ENCODE data around the gene TBXAS1.

TBXAS1 gene

DNA sequence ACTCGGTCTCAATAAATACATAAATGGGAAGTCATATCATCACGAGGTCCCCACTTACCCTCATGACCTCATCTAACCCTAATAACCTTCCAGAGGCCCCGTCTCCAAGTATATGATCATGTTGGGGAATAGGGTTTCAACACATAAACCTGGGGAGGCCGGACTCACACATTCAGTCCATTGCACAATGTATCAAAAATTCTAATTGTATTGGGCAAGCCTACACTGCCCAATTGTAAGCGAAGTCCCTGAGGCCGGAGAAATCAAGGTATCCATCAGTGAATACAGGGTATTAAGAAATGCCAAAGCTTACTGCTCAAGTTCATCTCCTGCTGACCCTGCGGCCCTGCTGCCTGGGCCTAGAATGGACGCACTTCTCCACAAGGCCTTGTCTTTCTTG lies 164.1 kb downstream of the TBXAS1 start:
- TF ChIP-seq ZNF768 (tag by site-specific recombination; IDR thresholded peaks at IDR 0.05) (no peak), PATZ1 (tag by site-specific recombination; IDR thresholded peaks at IDR 0.05) (no peak), TCF7L2 (IDR thresholded peaks at IDR 0.05; ENCODE audit: borderline replicate concordance, low read depth, low read length) (no peak), ZNF366 (tag by site-specific recombination; conservative IDR thresholded peaks at IDR 0.05) (no peak), ZFP69B (tag by site-specific recombination; IDR thresholded peaks at IDR 0.05) (no peak), ZBTB20 (tag by site-specific recombination; IDR thresholded peaks at IDR 0.05) (no peak), ZNF174 (tag by site-specific recombination; IDR thresholded peaks at IDR 0.05) (no peak), ZBTB48 (tag by site-specific recombination; IDR thresholded peaks at IDR 0.05) (no peak), ZNF169 (tag by site-specific recombination; IDR thresholded peaks at IDR 0.05) (no peak), ZNF488 (tag by site-specific recombination; IDR thresholded peaks at IDR 0.05) (no peak)
- TF ChIP-seq, protein P1, sequence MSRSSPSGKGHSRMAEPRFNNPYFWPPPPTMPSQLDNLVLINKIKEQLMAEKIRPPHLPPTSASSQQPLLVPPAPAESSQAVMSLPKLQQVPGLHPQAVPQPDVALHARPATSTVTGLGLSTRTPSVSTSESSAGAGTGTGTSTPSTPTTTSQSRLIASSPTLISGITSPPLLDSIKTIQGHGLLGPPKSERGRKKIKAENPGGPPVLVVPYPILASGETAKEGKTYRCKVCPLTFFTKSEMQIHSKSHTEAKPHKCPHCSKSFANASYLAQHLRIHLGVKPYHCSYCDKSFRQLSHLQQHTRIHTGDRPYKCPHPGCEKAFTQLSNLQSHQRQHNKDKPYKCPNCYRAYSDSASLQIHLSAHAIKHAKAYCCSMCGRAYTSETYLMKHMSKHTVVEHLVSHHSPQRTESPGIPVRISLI (tag by site-specific recombination; IDR thresholded peaks at IDR 0.05): no peak
- H3K4me1 ChIP-seq (ENCODE audit: control insufficient read depth, insufficient read depth, low read length): no peaks in the 10 kb centered on the region
- H3K4me3 ChIP-seq (ENCODE audit: low read depth, low read length): no peak overlapping the region
- ChIA-PET POLR2A (interaction anchor here (0.7 kb wide), 1 partner anchor 352 kb away, joined by 7 read pairs; no protein-coding TSS in a partner anchor), CTCF (interaction anchor here (0.6 to 1.1 kb wide), 2 partner anchors 9 to 189 kb away, joined by 3 to 5 read pairs; no protein-coding TSS in a partner anchor)
- no peak overlapping the region for H3K27ac ChIP-seq (ENCODE audit: extremely low read depth, low read depth, low read length)
- H3K36me3 ChIP-seq (ENCODE audit: control insufficient read depth in 2 of 2, insufficient read depth in 1 of 2, low read length in 2 of 2): no peaks in the 10 kb centered on the region
- H3K9me3 ChIP-seq (ENCODE audit: control insufficient read depth, insufficient read depth, low read depth, low read length): no peaks in the 10 kb centered on the region

GRCh38 chr7:139993592-139993991 lies 164.5 kb downstream of the TBXAS1 start:
- TF ChIP-seq ZNF596 (tag by site-specific recombination; IDR thresholded peaks at IDR 0.05): no peak
- TF ChIP-seq, protein P2, sequence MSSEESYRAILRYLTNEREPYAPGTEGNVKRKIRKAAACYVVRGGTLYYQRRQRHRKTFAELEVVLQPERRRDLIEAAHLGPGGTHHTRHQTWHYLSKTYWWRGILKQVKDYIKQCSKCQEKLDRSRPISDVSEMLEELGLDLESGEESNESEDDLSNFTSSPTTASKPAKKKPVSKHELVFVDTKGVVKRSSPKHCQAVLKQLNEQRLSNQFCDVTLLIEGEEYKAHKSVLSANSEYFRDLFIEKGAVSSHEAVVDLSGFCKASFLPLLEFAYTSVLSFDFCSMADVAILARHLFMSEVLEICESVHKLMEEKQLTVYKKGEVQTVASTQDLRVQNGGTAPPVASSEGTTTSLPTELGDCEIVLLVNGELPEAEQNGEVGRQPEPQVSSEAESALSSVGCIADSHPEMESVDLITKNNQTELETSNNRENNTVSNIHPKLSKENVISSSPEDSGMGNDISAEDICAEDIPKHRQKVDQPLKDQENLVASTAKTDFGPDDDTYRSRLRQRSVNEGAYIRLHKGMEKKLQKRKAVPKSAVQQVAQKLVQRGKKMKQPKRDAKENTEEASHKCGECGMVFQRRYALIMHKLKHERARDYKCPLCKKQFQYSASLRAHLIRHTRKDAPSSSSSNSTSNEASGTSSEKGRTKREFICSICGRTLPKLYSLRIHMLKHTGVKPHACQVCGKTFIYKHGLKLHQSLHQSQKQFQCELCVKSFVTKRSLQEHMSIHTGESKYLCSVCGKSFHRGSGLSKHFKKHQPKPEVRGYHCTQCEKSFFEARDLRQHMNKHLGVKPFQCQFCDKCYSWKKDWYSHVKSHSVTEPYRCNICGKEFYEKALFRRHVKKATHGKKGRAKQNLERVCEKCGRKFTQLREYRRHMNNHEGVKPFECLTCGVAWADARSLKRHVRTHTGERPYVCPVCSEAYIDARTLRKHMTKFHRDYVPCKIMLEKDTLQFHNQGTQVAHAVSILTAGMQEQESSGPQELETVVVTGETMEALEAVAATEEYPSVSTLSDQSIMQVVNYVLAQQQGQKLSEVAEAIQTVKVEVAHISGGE (tag by site-specific recombination; conservative IDR thresholded peaks at IDR 0.05; ENCODE audit: low read depth): no peak
- no peak for TF ChIP-seq TCF7L2 (IDR thresholded peaks at IDR 0.05; ENCODE audit: borderline replicate concordance, low read depth, low read length)
- TF ChIP-seq, protein P3, sequence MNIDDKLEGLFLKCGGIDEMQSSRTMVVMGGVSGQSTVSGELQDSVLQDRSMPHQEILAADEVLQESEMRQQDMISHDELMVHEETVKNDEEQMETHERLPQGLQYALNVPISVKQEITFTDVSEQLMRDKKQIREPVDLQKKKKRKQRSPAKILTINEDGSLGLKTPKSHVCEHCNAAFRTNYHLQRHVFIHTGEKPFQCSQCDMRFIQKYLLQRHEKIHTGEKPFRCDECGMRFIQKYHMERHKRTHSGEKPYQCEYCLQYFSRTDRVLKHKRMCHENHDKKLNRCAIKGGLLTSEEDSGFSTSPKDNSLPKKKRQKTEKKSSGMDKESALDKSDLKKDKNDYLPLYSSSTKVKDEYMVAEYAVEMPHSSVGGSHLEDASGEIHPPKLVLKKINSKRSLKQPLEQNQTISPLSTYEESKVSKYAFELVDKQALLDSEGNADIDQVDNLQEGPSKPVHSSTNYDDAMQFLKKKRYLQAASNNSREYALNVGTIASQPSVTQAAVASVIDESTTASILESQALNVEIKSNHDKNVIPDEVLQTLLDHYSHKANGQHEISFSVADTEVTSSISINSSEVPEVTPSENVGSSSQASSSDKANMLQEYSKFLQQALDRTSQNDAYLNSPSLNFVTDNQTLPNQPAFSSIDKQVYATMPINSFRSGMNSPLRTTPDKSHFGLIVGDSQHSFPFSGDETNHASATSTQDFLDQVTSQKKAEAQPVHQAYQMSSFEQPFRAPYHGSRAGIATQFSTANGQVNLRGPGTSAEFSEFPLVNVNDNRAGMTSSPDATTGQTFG (tag by site-specific recombination; IDR thresholded peaks at IDR 0.05; ENCODE audit: borderline replicate concordance): no peak
- no peak for TF ChIP-seq WT1 (tag by site-specific recombination; IDR thresholded peaks at IDR 0.05)
- TF ChIP-seq, protein P1 (tag by site-specific recombination; IDR thresholded peaks at IDR 0.05): no peak
- TF ChIP-seq ZNF791 (tag by site-specific recombination; IDR thresholded peaks at IDR 0.05): no peak
- Histone ChIP-seq H3K4me3 (ENCODE audit: low read depth, low read length) (no peak overlapping the region), H3K9me3 (ENCODE audit: control insufficient read depth, insufficient read depth, low read depth, low read length) (no peaks in the 10 kb centered on the region), H3K27ac (ENCODE audit: extremely low read depth, low read depth, low read length) (no peak overlapping the region), H3K36me3 (ENCODE audit: control insufficient read depth in 2 of 2, insufficient read depth in 1 of 2, low read length in 2 of 2) (no peaks in the 10 kb centered on the region), H3K4me1 (ENCODE audit: control insufficient read depth, insufficient read depth, low read length) (no peaks in the 10 kb centered on the region)
- CTCF ChIA-PET: interaction anchor here (0.5 to 1.1 kb wide), 3 partner anchors 9 to 348 kb away, joined by 4 to 5 read pairs (median 5); no protein-coding TSS in a partner anchor
- POLR2A ChIA-PET: interaction anchor here (0.7 kb wide), 1 partner anchor 353 kb away, joined by 7 read pairs; no protein-coding TSS in a partner anchor
